ENCODE measurements around the gene BACH2. TPM values are rescaled to one million over a fixed set of nuclear protein-coding genes. Genes with fewer than 3 reads are reported as not detected.

Gene BACH2
- total and polyA plus RNA-seq, 10 of the 15 experiments (the other 5 are each of a cell fraction or from before 2014, with no cell fraction given): 0.03 to 0.28 (median 0.04) TPM; not detected in 3

- H3K27me3 ChIP-seq (replicated peaks in 1 of 2; ENCODE audit: control insufficient read depth in 2 of 2, insufficient read depth in 2 of 2, low read length in 1 of 2): no peaks in the 10 kb centered on the region; a peak in 1 of 4 replicates
- no peaks in the 10 kb centered on the region for H3K4me1 ChIP-seq (ENCODE audit: control insufficient read depth, insufficient read depth, low read length)
- POLR2A ChIA-PET: no interaction called here
- H2AFZ ChIP-seq (ENCODE audit: control insufficient read depth, low read depth, low read length): no peak overlapping the region
- no peaks in the 10 kb centered on the region for H3K79me2 ChIP-seq (ENCODE audit: control insufficient read depth, insufficient read depth, low read length)
- RAD21 ChIA-PET (ENCODE audit: unreplicated experiment): no interaction called here
- no peak for DNase-seq (ENCODE audit: low read depth, low spot score)
- SMC1A ChIA-PET (ENCODE audit: uncharacterized antibody, unreplicated experiment): no interaction called here
- BruUV-seq (replicated peaks): no TSS peak
- H3K4me2 ChIP-seq (ENCODE audit: control insufficient read depth, insufficient read depth): no peak overlapping the region
- peaks cover 2% of the 10 kb centered on the region; the same call in 1 of the 3 replicates for H3K9me3 ChIP-seq (replicated peaks; ENCODE audit: control insufficient read depth, insufficient read depth, low read length)
- no peak for FAIRE-seq
- H3K36me3 ChIP-seq (ENCODE audit: control insufficient read depth in 2 of 2, insufficient read depth in 2 of 2, low read length in 1 of 2): no peaks in the 10 kb centered on the region
- CTCF ChIA-PET: interaction anchor here (1.2 kb wide), 1 partner anchor 48 kb away, joined by 3 read pairs; no protein-coding TSS in a partner anchor
- in situ Hi-C loops (cut with MboI) (no loop called here), intact Hi-C loops (cut with micrococcal nuclease; ENCODE audit: unreplicated experiment) (no loop called here)
- TF ChIP-seq, protein P1, sequence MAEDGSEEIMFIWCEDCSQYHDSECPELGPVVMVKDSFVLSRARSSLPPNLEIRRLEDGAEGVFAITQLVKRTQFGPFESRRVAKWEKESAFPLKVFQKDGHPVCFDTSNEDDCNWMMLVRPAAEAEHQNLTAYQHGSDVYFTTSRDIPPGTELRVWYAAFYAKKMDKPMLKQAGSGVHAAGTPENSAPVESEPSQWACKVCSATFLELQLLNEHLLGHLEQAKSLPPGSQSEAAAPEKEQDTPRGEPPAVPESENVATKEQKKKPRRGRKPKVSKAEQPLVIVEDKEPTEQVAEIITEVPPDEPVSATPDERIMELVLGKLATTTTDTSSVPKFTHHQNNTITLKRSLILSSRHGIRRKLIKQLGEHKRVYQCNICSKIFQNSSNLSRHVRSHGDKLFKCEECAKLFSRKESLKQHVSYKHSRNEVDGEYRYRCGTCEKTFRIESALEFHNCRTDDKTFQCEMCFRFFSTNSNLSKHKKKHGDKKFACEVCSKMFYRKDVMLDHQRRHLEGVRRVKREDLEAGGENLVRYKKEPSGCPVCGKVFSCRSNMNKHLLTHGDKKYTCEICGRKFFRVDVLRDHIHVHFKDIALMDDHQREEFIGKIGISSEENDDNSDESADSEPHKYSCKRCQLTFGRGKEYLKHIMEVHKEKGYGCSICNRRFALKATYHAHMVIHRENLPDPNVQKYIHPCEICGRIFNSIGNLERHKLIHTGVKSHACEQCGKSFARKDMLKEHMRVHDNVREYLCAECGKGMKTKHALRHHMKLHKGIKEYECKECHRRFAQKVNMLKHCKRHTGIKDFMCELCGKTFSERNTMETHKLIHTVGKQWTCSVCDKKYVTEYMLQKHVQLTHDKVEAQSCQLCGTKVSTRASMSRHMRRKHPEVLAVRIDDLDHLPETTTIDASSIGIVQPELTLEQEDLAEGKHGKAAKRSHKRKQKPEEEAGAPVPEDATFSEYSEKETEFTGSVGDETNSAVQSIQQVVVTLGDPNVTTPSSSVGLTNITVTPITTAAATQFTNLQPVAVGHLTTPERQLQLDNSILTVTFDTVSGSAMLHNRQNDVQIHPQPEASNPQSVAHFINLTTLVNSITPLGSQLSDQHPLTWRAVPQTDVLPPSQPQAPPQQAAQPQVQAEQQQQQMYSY (CRISPR knock-in tag; IDR thresholded peaks at IDR 0.05): no peak
- TF ChIP-seq, protein P2, sequence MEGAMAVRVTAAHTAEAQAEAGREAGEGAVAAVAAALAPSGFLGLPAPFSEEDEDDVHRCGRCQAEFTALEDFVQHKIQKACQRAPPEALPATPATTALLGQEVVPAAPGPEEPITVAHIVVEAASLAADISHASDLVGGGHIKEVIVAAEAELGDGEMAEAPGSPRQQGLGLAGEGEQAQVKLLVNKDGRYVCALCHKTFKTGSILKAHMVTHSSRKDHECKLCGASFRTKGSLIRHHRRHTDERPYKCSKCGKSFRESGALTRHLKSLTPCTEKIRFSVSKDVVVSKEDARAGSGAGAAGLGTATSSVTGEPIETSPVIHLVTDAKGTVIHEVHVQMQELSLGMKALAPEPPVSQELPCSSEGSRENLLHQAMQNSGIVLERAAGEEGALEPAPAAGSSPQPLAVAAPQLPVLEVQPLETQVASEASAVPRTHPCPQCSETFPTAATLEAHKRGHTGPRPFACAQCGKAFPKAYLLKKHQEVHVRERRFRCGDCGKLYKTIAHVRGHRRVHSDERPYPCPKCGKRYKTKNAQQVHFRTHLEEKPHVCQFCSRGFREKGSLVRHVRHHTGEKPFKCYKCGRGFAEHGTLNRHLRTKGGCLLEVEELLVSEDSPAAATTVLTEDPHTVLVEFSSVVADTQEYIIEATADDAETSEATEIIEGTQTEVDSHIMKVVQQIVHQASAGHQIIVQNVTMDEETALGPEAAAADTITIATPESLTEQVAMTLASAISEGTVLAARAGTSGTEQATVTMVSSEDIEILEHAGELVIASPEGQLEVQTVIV (IDR thresholded peaks at IDR 0.05; ENCODE audit: borderline replicate concordance, partially characterized antibody): no peak
- TF ChIP-seq JUND (IDR thresholded peaks at IDR 0.05; ENCODE audit: low read depth, low read length) (no peak), ESRRA (IDR thresholded peaks at IDR 0.05; ENCODE audit: low read length) (no peak), PAX8 (IDR thresholded peaks at IDR 0.05) (no peak), ZNF274 (IDR thresholded peaks at IDR 0.05; ENCODE audit: insufficient read depth, insufficient read length) (no peak)
- H3K4me3 ChIP-seq: no peak overlapping the region
- H3K9ac ChIP-seq (ENCODE audit: control insufficient read depth, insufficient read depth, low read length): no peak overlapping the region
- H3K27ac ChIP-seq (ENCODE audit: control insufficient read depth, insufficient read depth): no peak overlapping the region
- ATAC-seq: no peak
- no peaks in the 10 kb centered on the region for H4K20me1 ChIP-seq (ENCODE audit: control insufficient read depth, insufficient read depth)
- 48% methylated on average over 6 of the region's 6 CpGs for WGBS (ENCODE audit: insufficient coverage, insufficient replicate concordance, low lambda C conversion rate, missing lambda C conversion rate)
These were observed 69.4 kb downstream of the BACH2 start for GRCh38 chr6:90227213-90227612.
